ENCODE results near the gene MEX3D. TPM values are rescaled to one million over a fixed set of nuclear protein-coding genes. Genes with fewer than 3 reads are reported as not detected.
"Not testable (repeated sequence)": the region's sequence is repeated elsewhere in the genome, so short reads cannot be mapped to it uniquely, and the experiment has no call there.

MEX3D gene
- total RNA-seq, 1 donor from 2014 or later: 83.7 TPM

DNA sequence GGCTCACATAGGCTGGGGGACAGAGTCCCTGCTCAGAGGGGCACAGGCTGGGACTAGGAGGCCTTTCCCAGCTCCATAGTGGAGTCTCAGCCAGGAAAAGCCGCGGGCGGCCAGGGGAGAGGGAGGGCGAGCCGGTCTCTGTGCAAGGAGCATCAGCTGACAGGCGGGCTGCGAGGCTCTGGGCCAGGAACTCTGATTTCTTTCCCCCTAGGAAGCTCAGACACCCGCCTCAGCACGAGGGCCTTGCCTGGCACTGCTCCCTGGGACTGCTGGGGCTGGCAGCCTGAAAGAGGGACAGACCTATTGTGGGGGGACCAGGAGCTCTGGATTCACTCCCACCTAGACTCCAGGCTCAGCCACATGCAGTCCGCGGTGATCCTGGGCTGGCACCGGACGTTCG is 46.5 kb downstream of the MEX3D start:
- TF ChIP-seq, protein P1, sequence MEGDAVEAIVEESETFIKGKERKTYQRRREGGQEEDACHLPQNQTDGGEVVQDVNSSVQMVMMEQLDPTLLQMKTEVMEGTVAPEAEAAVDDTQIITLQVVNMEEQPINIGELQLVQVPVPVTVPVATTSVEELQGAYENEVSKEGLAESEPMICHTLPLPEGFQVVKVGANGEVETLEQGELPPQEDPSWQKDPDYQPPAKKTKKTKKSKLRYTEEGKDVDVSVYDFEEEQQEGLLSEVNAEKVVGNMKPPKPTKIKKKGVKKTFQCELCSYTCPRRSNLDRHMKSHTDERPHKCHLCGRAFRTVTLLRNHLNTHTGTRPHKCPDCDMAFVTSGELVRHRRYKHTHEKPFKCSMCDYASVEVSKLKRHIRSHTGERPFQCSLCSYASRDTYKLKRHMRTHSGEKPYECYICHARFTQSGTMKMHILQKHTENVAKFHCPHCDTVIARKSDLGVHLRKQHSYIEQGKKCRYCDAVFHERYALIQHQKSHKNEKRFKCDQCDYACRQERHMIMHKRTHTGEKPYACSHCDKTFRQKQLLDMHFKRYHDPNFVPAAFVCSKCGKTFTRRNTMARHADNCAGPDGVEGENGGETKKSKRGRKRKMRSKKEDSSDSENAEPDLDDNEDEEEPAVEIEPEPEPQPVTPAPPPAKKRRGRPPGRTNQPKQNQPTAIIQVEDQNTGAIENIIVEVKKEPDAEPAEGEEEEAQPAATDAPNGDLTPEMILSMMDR (IDR thresholded peaks at IDR 0.05): no peak
- Histone ChIP-seq H3K9me3 (no peaks in the 10 kb centered on the region), H3K4me1 (no peaks in the 10 kb centered on the region), H3K36me3 (no peaks in the 10 kb centered on the region), H3K27ac (no peak overlapping the region), H3K4me3 (no peak overlapping the region), H3K27me3 (peaks cover 14% of the 10 kb centered on the region)
- no peak for DNase-seq (ENCODE audit: low spot score in 2 of 2)
- intact Hi-C loops (cut with DNase I): no loop called here

DNA sequence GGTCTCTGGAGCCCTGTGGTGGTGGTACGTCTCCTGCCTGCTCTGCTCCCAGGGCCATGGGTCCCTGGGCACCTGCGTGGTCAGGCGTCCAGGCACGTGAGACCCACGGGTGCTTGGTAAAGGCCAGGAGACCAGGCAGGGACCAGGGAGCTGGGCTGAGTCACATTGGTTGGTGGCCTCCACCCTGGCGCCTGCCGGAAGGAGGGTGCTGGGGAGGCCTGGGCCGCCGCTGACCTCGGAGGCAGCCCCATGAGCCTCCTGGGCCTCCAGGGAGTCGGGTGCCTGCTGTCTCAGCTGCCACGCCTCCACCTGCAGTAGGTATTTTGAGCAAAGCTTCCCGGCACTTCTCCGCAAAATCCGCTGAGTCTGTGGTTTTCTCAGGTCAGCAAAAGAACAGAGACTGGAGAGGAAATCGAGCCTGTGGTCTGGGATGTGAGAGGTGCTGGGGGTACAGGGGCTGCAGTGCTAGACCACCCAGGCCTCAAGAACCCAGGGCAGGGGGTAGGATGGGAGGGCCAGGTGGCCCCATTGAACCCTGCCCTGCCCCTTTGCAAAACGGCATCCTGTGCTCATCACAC is 47.8 kb downstream of the MEX3D start:
- Histone ChIP-seq H3K4me1 (no peaks in the 10 kb centered on the region), H3K27ac (no peak overlapping the region), H3K9me3 (no peaks in the 10 kb centered on the region), H3K36me3 (no peaks in the 10 kb centered on the region), H3K27me3 (peaks cover 5% of the 10 kb centered on the region), H3K4me3 (no peak overlapping the region)
- no peak for DNase-seq (ENCODE audit: low spot score in 2 of 2)
- TF ChIP-seq, protein P1 (IDR thresholded peaks at IDR 0.05): no peak
- intact Hi-C loops (cut with DNase I): loop anchor here (1.0 kb wide), 1 partner anchor 10 kb away; no protein-coding TSS in a partner anchor

DNA sequence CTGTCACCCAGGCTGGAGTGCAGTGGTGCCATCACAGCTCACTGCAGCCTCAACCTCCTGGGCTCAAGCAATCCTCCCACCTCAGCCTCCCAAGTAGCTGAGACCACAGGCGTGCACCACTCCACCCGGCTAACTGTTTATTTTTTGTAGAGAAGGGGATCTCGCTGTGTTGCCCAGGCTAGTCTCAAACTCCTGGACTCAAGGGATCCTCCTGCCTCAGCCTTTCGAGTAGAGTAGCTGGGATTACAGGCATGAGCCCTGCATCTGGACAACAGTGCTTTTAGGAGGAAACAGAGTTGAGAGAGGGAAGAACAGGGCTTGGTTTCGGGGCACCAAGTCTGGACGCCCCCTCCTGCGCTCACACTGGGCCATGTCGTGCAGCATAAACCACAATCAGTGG is 48.3 kb downstream of the MEX3D start:
- H3K27me3 ChIP-seq; DNase-seq (ENCODE audit: low spot score in 2 of 2); H3K27ac ChIP-seq; H3K36me3 ChIP-seq; H3K4me3 ChIP-seq; H3K4me1 ChIP-seq; H3K9me3 ChIP-seq: not testable (repeated sequence)
- intact Hi-C loops (cut with DNase I): loop anchor here (1.0 kb wide), 1 partner anchor 10 kb away; no protein-coding TSS in a partner anchor

DNA sequence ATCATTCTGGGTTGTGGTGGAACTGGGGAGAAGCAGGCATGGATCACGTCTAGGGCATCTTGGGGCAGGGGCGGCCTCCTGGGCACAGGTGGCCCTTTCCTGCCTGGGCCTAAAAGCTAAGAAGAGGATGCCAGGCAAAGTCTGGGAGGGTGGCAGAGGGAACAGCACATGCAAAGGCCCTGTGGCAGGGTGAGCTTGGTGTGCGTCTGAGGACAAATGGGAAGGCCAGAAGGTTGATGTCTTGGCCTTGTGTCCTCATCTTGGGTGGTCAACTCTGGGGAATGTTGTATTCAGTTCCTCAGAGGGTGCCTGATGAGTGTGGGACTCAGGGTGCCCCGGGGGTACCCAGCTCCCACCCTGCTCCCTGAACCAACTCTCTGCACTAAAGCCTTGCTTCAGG is 49.7 kb downstream of the MEX3D start:
- no peak overlapping the region for H3K27ac ChIP-seq
- DNase-seq (ENCODE audit: low spot score in 2 of 2): no peak
- H3K27me3 ChIP-seq: no peaks in the 10 kb centered on the region
- TF ChIP-seq, protein P1 (IDR thresholded peaks at IDR 0.05): no peak
- H3K9me3 ChIP-seq: no peaks in the 10 kb centered on the region
- intact Hi-C loops (cut with DNase I): no loop called here
- no peak overlapping the region for H3K4me3 ChIP-seq
- no peaks in the 10 kb centered on the region for H3K36me3 ChIP-seq
- H3K4me1 ChIP-seq: peaks cover 0 to 2% of the 10 kb centered on the region in 2 donors

DNA sequence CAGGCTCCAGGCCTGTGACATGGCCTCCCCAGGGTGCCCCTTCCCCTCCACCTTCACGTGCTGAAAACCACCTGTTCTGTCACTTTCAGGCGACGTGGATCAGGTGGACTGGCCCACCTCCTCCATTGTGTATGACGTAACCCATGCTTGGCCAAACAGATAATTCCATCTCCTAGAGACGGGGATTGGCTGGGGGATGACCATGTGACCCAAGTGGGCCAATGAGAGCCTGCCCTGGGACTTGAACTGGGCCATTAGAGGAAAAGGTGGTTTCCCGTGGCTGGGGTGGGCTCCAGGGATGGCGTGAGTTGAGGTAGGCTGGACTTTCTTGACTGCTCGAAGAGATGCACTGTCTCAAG is 51.8 kb downstream of the MEX3D start:
- intact Hi-C loops (cut with DNase I): no loop called here
- Histone ChIP-seq H3K27ac (no peak overlapping the region), H3K9me3 (no peaks in the 10 kb centered on the region), H3K27me3 (no peaks in the 10 kb centered on the region), H3K4me3 (no peak overlapping the region), H3K36me3 (no peaks in the 10 kb centered on the region), H3K4me1 (peaks cover 2 to 11% of the 10 kb centered on the region in 2 donors)
- TF ChIP-seq, protein P1 (IDR thresholded peaks at IDR 0.05): no peak
- no peak for DNase-seq (ENCODE audit: low spot score in 2 of 2)

DNA sequence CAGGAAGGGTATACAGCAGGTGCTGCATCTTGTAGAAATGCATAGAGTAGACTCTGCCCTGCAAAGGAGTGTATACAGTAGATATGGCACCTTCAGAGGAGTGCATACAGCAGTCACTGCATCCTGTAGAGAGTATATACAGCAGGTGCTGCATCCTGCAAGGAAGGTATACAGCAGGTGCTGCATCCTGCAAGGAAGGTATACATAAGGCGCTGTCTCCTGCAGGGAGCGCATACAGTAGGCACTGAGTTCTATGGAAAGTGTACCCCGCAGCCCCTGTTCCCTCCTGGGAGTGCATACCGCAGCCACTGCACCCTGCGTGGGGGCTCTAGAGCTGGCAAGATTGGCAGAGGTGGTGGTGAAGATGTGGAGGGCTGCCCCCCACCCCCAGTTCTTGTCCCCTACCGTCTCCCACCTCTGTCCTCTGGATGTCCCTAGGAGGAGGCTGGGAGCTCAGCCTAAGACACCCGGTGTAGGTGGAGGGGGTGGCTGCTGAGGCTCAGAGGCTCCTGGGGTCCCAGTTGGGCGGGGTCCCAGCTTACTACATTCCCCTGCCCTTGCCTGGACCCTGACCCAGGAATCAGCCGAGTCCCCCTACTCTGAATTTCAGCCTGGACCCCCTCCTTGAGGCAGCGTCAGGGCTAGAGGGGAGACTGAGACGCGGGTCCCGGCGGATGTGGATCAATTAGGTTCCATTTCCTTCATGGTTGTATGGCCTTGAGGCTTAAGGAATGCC is 53.0 kb downstream of the MEX3D start:
- H3K27ac ChIP-seq: no peak overlapping the region
- peaks cover 2 to 11% of the 10 kb centered on the region in 2 donors for H3K4me1 ChIP-seq
- H3K36me3 ChIP-seq: no peaks in the 10 kb centered on the region
- H3K27me3 ChIP-seq: no peaks in the 10 kb centered on the region
- H3K9me3 ChIP-seq: no peaks in the 10 kb centered on the region
- intact Hi-C loops (cut with DNase I): loop anchor here (5.0 kb wide), 1 partner anchor 78 kb away; the partner anchor contains the start of gene RPS15
- H3K4me3 ChIP-seq: no peak overlapping the region
- TF ChIP-seq, protein P1 (IDR thresholded peaks at IDR 0.05): no peak
- DNase-seq (ENCODE audit: low spot score in 2 of 2): no peak
